ENCODE measurements around the gene ADARB2.

ADARB2 gene

GRCh38 chr10:1293636-1294435, 443.5 kb downstream of the ADARB2 start:
- TF ChIP-seq EGR1 (IDR thresholded peaks at IDR 0.05) (no peak), YY1 (IDR thresholded peaks at IDR 0.05; ENCODE audit: low read depth) (no peak), REST (IDR thresholded peaks at IDR 0.05; ENCODE audit: low read depth) (no peak), TAF1 (IDR thresholded peaks at IDR 0.05; ENCODE audit: low read depth) (no peak), USF1 (IDR thresholded peaks at IDR 0.05) (no peak)

GRCh38 chr10:1293157-1293556, 444.2 kb downstream of the ADARB2 start:
- TF ChIP-seq TEAD4 (IDR thresholded peaks at IDR 0.05) (no peak), EGR1 (IDR thresholded peaks at IDR 0.05) (no peak), FOXM1 (IDR thresholded peaks at IDR 0.05; ENCODE audit: borderline replicate concordance, low read depth) (no peak), CEBPB (IDR thresholded peaks at IDR 0.05) (no peak), YY1 (IDR thresholded peaks at IDR 0.05; ENCODE audit: low read depth) (no peak), TCF12 (IDR thresholded peaks at IDR 0.05; ENCODE audit: low read depth) (no peak), CREB1 (IDR thresholded peaks at IDR 0.05; ENCODE audit: low read depth) (no peak), ZBTB7A (IDR thresholded peaks at IDR 0.05; ENCODE audit: low read depth) (no peak), RAD21 (IDR thresholded peaks at IDR 0.05; ENCODE audit: low read depth) (no peak), USF1 (IDR thresholded peaks at IDR 0.05) (no peak), NFIC (IDR thresholded peaks at IDR 0.05) (no peak), TAF1 (IDR thresholded peaks at IDR 0.05; ENCODE audit: low read depth) (no peak), EP300 (IDR thresholded peaks at IDR 0.05; ENCODE audit: borderline replicate concordance) (no peak), MAX (IDR thresholded peaks at IDR 0.05) (no peak), REST (IDR thresholded peaks at IDR 0.05; ENCODE audit: low read depth) (no peak)

GRCh38 chr10:1292611-1293031, 444.7 kb downstream of the ADARB2 start:
- TF ChIP-seq RAD21 (IDR thresholded peaks at IDR 0.05; ENCODE audit: low read depth), result no peak
- TF ChIP-seq EP300 (IDR thresholded peaks at IDR 0.05; ENCODE audit: borderline replicate concordance), result no peak
- no peak for TF ChIP-seq TCF12 (IDR thresholded peaks at IDR 0.05; ENCODE audit: low read depth)
- TF ChIP-seq REST (IDR thresholded peaks at IDR 0.05; ENCODE audit: low read depth), result no peak
- TF ChIP-seq TEAD4 (IDR thresholded peaks at IDR 0.05), result no peak
- no peak for TF ChIP-seq FOXM1 (IDR thresholded peaks at IDR 0.05; ENCODE audit: borderline replicate concordance, low read depth)
- TF ChIP-seq TAF1 (IDR thresholded peaks at IDR 0.05; ENCODE audit: low read depth), result no peak
- no peak for TF ChIP-seq USF1 (IDR thresholded peaks at IDR 0.05)
- no peak for TF ChIP-seq YY1 (IDR thresholded peaks at IDR 0.05; ENCODE audit: low read depth)
- no peak for TF ChIP-seq CREB1 (IDR thresholded peaks at IDR 0.05; ENCODE audit: low read depth)
- no peak for TF ChIP-seq CEBPB (IDR thresholded peaks at IDR 0.05)
- TF ChIP-seq ZBTB7A (IDR thresholded peaks at IDR 0.05; ENCODE audit: low read depth), result no peak
- TF ChIP-seq NFIC (IDR thresholded peaks at IDR 0.05), result no peak
- TF ChIP-seq EGR1 (IDR thresholded peaks at IDR 0.05), result no peak
- no peak for TF ChIP-seq MAX (IDR thresholded peaks at IDR 0.05)

Data from Ishikawa (cell line).